Mammary epithelial cell (primary cell): Measurements from ENCODE around the gene IQGAP1.

Source experiments
- EZH2 ChIP-seq: IDR thresholded peaks from 2 replicates; pipeline ENCODE4 v1.6.1; 2012; ENCODE audit warnings: low read length, inconsistent platforms, borderline replicate concordance
- TF ChIP-seq, protein P1 (sequence below), 2 donors: IDR thresholded peaks in 1 of 2; conservative IDR thresholded peaks in 1 of 2; 2 replicates each; pipeline ENCODE4 v1.5.1; 2011 to 2012; ENCODE audit warnings: inconsistent platforms in 2 of 2, low read length in 2 of 2, mild to moderate bottlenecking in 2 of 2, control low read depth in 1 of 2, low read depth in 1 of 2; ENCODE audit not compliant: insufficient read depth in 1 of 2; ENCODE audit errors: extremely low read depth in 1 of 2

DNA sequence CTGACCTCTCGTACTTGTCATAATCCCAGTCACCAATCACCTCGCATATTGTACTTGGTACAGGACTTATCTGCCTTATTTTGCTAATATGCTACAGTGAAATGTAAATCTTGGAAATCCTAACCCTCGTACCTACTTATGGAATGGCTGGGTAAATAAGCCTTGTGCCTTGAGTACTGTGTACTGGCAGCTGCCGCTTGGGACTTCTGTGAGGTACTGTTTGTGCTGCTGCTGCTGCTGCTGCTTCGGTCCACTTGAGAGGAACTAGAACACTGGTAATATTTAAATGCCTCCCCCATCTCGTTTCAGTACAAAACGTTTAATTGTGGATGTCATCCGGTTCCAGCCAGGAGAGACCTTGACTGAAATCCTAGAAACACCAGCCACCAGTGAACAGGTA lies 99.1 kb downstream of the IQGAP1 start:
- TF ChIP-seq, protein P1, sequence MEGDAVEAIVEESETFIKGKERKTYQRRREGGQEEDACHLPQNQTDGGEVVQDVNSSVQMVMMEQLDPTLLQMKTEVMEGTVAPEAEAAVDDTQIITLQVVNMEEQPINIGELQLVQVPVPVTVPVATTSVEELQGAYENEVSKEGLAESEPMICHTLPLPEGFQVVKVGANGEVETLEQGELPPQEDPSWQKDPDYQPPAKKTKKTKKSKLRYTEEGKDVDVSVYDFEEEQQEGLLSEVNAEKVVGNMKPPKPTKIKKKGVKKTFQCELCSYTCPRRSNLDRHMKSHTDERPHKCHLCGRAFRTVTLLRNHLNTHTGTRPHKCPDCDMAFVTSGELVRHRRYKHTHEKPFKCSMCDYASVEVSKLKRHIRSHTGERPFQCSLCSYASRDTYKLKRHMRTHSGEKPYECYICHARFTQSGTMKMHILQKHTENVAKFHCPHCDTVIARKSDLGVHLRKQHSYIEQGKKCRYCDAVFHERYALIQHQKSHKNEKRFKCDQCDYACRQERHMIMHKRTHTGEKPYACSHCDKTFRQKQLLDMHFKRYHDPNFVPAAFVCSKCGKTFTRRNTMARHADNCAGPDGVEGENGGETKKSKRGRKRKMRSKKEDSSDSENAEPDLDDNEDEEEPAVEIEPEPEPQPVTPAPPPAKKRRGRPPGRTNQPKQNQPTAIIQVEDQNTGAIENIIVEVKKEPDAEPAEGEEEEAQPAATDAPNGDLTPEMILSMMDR (conservative IDR thresholded peaks at IDR 0.05 in 1 of 2, IDR thresholded peaks at IDR 0.05 in 1 of 2; ENCODE audit: extremely low read depth in 1 of 2, insufficient read depth in 1 of 2, low read depth in 1 of 2, low read length in 2 of 2), result no peak
- TF ChIP-seq EZH2, result no peak
